ENCODE data around the gene HLA-G.
A peak's percentile ranks its signal among the peaks of the same experiment; 100 is the strongest.

Gene HLA-G

DNA sequence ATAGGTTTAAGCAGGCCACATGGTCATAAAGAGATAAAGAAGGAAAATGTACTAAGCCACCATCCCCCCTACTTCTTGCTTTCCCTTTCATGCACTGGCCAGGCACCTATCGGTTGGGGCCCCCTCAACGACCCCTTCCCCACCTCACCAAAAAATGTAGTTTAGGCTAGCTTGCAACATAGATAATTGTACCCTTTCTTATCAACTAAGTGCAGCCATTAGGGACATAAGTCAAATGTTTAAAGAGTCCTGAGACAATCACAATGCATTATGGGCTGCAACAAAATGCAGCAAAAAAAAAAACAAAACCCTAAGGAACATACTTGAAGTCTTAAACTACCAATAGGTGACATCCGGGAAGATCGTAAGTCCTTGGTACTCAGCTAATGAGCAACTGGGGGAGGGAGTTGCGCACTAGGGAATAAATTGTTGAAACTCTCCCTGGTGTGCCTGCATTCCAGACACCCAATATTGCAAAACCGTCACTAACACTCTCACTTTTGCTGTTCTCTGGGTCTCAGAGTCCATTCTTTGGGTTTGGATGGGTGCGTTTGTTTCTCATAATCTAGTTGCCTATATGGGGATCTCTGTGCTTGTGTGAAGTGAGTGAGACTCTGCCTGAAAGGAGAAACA is 12.4 kb upstream of the HLA-G start:
- DNase-seq (ENCODE audit: low read depth in 1 of 2, low spot score in 1 of 2), result no peak

DNA sequence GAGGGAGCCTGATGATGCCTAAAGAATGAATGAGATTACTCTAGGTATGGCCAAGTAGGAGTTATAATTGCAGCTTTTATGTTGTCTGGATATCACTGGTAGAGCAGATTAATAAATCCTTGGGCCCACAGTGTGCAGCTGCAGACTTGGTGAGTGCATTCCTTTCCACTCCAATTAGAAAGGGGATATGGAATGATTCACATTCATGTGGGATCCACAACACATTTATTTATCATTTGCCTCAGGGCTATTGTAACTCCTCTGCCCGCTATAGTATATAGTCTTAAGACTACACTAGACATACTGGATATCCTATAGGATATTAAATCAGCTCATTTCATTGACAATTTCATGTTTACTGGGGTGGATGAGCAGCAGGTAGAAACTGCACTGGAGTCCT is 11.6 kb upstream of the HLA-G start:
- DNase-seq (ENCODE audit: low read depth in 1 of 2, low spot score in 1 of 2), result no peak

DNA sequence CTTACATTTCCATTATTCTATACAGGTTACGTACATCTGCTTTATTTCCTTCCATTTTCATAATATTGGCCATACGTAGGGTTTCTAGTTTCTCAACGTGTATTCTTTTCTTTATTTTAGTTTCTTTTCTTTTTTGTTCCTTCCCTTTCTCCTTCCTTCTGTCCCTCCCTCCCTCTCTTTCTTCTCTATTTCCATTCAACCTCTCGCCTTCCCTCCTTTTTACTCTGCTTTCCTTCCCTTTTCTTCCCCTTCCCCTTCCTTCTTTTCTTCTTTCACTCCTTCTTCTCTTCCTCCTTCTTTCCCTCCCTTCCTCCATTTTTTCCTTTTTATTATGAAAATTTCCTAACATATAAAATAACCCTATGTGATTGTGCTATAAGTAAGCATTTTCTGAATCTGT is 8.7 kb upstream of the HLA-G start:
- no peak for DNase-seq (ENCODE audit: low read depth in 1 of 2, low spot score in 1 of 2)

DNA sequence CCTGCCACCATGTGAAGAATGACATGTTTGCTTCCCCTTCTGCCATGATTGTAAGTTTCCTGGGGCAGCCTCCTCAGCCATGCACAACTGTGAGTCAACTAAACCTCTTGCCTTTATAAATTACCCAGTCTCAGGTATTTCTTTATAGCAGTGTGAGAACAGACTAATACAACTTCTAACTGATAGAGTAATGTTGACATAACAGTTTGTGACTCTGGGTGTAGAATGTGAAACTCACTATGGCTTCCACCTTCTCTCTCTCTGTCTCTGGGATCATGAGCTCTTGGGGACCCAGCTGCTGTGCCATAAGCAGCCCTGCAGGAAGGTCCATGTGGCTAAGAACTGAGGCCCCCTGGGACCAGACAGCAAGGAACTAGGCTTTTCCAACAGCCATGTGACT is 3.5 kb upstream of the HLA-G start:
- DNase-seq (ENCODE audit: low read depth in 1 of 2, low spot score in 1 of 2), result no peak

DNA sequence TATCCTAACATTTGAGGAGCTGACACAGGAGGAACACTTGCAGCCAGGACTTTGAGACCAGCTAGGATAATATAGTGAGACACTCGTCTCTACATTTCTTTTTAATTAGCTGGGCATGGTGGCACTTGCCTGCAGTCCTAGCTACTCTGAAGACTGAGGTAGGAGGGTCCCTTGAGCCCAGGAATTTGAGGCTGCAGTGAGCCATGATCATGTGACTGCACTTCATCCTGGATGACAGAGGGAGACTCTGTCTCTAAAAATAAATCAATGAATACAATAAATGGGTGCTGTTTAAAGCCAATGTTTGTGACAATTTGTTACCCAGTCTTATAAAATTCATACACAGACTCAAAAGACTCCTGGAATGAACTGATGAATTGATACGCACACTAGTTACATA is 1.8 kb upstream of the HLA-G start:
- no peak for DNase-seq (ENCODE audit: low read depth in 1 of 2, low spot score in 1 of 2)

DNA sequence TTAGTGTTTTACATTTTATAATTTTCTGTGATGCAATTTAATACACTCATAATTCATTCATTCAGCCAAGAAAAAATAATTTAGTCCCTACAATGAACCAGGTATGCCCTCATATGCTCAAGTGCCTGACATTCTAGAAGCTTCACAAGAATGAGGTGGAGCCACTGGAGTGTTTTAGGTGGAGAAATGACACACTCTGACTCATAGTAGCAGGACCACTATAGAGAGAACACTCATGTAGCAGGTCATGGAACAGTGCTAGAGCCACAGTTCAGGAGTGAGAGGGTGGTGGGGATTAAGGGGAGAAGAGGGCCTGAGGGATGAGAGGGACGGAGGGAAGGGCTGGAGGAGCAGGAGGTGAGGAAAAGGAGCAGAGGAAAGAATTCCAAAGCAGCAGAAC is 1.4 kb upstream of the HLA-G start:
- DNase-seq (ENCODE audit: low read depth in 1 of 2, low spot score in 1 of 2), result no peak

DNA sequence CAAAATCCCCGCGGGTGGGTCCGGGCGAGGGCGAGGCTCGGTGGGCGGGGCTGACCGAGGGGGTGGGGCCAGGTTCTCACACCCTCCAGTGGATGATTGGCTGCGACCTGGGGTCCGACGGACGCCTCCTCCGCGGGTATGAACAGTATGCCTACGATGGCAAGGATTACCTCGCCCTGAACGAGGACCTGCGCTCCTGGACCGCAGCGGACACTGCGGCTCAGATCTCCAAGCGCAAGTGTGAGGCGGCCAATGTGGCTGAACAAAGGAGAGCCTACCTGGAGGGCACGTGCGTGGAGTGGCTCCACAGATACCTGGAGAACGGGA is 809 bp downstream of the HLA-G start:
- no peak for DNase-seq (ENCODE audit: low read depth in 1 of 2, low spot score in 1 of 2)

DNA sequence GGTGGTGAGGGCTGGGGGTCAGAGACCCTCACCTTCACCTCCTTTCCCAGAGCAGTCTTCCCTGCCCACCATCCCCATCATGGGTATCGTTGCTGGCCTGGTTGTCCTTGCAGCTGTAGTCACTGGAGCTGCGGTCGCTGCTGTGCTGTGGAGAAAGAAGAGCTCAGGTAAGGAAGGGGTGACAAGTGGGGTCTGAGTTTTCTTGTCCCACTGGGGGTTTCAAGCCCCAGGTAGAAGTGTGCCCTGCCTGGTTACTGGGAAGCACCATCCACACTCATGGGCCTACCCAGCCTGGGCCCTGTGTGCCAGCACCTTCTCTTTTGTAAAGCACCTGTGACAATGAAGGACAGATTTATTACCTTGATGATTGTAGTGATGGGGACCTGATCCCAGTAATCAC is 2.1 kb downstream of the HLA-G start:
- no peak for DNase-seq (ENCODE audit: low read depth in 1 of 2, low spot score in 1 of 2)

DNA sequence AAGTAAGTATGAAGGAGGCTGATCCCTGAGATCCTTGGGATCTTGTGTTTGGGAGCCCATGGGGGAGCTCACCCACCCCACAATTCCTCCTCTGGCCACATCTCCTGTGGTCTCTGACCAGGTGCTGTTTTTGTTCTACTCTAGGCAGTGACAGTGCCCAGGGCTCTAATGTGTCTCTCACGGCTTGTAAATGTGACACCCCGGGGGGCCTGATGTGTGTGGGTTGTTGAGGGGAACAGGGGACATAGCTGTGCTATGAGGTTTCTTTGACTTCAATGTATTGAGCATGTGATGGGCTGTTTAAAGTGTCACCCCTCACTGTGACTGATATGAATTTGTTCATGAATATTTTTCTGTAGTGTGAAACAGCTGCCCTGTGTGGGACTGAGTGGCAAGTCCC is 2.8 kb downstream of the HLA-G start:
- DNase-seq (ENCODE audit: low read depth in 1 of 2, low spot score in 1 of 2), result no peak

DNA sequence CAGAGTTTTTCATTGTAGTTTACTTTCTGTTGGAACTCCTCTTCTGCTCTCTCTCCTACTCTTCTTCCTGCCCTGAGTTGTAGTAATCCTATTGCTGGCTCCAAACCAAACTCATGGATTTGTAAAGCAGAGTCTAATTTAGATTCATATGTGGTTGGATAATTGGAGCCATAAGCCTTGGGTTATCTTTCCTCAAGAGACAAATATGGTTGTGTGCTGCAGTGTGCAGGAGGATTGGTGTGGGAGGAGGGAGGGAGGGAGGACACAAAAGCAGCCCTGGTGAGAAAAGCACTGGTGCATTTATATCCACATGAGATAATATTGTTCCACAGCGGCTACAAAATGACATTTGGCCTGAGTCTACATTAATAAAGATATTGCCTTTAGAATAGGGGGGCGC is 4.2 kb downstream of the HLA-G start:
- no peak for DNase-seq (ENCODE audit: low read depth in 1 of 2, low spot score in 1 of 2)

DNA sequence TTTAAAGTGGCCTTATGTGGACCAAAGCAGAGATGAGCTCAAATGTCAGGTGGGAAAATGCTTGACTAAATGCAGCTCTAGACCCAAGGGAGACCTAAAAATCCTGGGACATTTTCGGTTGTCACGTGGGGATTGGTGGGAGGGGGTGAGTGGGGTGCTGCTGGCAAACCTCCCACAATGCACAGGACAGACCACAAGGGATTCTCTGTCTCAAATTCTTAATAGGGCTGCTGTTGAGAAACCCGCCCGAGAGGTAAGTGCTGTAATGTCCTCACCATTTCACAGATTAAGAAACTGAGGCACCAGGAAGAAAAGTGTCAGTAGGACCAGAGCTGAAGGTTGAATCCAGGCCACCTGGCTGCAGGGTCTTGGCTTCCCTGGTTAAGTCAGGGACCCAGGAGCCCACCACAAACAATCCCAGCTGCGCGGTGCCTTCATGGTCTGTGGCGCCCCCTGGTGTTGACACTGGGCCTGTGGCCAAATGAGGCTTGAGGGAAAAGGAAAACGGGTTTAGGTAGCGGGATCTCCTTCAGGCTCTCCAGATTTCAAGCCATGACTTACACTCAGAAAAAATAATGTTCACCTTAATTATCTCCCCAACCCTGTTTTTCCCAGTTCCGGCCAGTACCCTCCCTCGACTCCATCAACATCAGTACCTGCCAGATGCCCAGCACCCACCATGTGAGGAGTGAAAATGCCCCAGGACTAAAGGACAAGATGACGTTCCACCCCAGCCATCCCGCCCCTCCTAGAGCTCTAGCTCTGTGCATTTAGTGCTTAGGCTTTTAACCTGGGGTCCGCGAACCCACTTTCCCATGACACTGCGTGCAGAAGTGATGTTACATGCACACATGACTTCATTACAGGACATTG is 7.2 kb downstream of the HLA-G start:
- DNase-seq (ENCODE audit: low read depth in 1 of 2, low spot score in 1 of 2), result peak in 1 of 2 donors; percentile 22

DNA sequence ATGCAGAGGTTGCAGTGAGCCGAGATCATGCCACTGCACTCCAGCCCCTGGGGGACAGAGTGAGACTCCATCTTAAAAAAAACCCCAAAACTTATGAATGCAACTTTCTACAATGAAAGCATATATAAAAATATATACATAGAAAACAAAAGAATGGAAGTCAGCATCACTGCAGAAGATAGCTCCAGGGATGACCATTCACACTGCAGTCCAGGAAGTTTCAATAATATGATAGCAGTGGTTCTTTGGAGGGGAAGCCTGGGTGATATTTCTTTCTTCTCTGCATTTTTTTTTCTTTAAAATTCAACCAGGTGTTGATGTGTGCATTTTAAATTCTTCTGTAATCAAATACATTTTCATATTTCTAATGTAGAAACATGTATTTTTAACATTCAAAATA is 12.3 kb downstream of the HLA-G start:
- DNase-seq (ENCODE audit: low read depth in 1 of 2, low spot score in 1 of 2), result no peak

DNA sequence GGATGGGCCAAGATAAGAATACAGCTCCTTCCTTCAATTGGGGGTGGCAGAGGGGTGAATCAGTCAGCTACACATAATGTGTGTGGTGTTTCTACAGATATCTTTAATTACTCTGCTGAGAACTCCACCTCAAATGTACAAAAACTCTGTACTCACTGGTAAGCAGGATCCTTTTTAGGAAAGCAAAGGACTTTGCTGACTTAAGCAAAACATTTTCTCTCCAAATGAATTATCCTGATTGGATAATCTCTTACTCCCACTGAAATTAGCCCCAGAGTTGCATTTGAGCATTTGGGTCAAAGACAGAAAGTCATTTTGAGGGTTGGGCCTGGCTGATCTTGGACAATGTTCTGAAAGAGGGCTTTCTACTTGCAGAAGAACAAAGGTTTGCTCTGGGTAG is 13.4 kb downstream of the HLA-G start:
- no peak for DNase-seq (ENCODE audit: low read depth in 1 of 2, low spot score in 1 of 2)

DNA sequence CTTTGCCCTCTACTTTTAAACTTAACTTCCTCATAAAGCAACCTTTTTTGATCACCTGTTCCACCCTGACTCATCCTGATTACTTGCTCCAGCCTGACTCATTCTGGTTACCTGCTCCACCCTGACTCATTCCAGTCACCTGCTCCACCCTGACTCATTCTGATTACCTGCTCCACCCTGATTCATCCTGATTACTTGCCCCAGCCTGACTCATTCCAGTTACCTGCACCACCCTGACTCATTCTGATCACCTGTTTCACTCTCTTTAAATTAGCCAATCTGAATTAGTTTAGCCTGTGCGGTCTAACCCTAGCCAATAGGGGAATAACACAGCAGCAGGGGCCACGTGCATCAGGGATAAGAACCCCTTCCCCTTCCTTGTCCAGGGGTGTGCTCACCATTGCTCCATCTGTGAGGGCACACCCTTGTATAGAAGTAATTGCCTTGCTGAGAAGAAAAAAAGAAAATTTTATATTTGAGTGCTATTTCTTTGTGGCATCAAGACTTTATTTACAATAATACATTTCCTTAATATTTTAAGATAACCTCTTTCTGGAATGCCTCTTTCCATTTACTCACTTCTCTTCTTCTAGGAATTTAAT is 17.9 kb downstream of the HLA-G start:
- peak in 1 of 2 donors; percentile 19 for DNase-seq (ENCODE audit: low read depth in 1 of 2, low spot score in 1 of 2)

DNA sequence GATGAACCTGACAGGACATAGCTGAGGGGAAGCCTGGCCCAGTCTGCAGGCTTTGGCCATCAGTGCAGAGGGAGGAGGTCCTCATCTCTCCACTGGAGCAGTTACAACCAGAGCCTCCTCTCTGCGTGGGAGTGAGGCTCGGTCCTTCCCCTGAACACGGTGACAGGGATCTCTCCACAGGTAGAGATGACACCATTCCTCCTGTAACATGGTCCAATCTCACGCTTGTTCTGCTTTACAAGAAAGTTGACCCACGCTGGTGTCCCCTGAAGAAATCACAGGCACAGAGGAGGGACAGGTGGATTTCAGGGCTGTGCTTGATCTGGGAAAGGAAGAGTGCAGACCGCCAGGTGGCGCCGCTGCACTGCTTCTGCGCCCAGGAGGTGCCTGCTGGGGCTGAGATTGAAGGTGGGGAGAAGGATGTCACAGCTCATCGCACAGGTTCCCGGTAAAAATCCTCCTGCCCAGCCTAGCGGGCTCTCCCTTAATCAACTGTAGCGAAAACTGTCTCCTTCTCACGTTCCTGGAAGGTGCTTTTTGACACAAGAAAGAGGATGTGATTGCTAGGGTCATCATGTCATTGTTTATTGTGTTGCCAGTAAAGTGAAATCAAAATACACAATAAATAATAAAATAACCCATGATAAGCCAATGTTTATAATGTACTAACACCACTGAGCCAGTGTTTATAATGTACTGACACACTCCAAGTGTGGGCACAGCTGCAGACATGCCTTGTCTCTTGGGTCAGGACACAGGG is 20.4 kb downstream of the HLA-G start:
- DNase-seq (ENCODE audit: low read depth in 1 of 2, low spot score in 1 of 2), result peak; percentile 74 to 79

DNA sequence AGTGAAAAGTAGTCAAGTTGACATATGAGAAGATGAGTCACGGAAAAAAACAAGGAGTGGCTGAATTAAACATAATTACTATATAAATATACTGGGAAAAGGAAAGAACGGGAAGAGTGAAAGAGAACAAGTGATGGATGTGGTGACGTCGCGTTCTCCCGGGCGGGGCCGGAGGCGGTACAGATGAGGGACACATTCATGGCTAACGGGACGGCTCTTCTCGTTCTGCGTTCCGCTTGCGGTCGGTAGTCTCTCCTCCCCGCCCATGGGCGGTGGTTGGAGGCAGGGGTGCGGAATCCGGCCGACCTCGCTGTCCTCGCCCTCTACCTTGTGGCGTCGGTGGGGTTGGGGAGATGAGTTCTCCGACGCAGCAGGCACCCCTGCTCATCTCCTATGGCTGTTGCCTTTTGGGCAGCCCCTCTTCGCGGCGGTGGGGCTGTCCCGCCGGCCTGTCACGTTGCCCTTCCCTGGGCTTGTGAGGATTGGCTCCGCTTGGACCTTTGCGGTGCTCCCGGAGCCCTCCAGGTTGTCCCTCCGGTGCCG is 22.5 kb downstream of the HLA-G start:
- no peak for DNase-seq (ENCODE audit: low read depth in 1 of 2, low spot score in 1 of 2)

DNA sequence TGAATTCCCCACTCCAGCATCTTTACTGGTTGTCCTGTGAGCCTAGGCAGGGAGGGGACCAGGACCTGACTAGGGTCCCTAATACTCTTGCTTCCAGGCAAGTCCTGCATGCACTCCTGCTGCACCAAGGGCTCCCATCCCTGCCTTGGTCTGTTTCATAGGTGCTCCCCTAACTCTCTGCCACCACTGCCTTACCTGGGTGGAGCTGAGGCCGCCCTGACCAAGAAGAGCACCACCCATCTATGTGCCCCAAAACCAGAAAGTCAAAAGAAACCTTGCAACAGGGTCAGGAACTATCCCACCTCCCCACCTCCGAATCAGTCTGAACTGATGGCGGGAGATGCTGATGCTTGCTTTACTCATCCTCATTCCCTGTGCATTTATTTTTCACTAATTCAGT is 23.6 kb downstream of the HLA-G start:
- DNase-seq (ENCODE audit: low read depth in 1 of 2, low spot score in 1 of 2), result no peak

DNA sequence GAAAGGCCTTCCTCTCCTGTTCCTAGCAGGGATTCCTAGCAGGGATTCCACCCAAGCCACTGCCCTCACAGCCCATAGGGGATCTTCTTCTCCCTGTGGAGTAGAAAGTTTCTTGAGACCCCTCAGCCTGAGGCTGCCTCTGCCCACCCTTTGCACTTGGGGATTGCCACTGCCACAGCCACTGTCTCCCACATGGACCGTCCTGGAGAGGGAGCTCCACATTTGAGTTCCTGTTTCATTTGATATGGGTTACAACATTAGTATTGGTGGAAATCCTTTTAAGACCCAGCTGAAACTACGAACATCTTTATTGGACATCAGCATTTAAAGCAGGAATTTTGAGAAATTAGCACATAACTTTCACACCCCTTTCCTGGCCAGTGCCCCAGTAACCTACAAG is 25.6 kb downstream of the HLA-G start:
- no peak for DNase-seq (ENCODE audit: low read depth in 1 of 2, low spot score in 1 of 2)

DNA sequence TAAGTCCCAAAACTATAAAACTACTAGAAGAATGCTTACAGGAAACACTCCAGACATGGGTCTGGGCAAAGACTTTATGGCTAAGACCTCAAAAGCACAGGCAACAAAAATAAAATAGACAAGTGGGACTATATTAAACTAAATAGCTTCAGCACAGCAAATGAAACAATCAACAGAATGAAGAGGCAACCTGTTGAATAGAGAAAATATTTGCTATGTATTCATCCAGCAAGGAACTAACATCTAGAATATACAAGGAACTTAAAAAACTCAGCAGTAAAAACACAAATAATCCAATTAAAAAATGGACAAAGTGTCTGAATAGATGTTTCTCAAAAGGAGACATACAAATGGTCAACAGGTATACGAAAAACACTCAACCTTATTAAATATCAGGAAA is 30.4 kb downstream of the HLA-G start:
- DNase-seq (ENCODE audit: low read depth in 1 of 2, low spot score in 1 of 2), result no peak

DNA sequence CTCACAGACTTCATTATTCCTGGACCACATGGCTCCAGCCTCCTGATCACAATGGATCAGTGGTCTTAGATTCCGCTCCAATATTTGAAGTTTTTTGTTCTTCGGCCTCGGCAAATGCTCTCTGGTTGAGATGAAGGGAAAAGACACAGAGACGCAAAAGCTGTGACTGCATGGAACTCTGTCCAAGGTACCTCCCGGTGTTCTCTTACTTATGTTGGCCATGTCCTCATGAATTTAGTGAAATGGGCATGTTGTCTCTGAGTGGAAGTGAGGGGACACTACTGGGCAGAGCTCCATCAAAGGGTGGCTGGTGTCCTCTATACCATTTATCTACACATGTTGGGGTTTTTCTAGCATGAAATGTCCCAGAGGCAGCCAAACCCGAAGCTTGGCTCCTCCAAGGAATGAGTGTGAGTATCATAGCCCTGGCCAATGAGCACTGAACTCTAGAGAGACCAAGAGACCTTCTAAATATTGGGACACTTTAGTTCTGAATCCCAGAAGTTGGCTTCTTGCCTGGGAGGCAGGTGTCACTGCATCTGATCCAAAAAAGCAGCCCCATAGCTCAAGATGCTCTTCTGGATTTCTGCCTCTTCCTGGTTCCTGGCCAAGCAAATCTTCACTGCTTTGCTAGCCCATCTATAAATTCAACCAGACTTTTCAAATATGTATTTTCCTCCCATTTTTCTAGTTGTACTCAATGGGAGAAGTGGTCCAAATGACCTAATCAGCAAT is 34.1 kb downstream of the HLA-G start:
- DNase-seq (ENCODE audit: low read depth in 1 of 2, low spot score in 1 of 2), result no peak

Data from activated T-helper 1 cell treated with anti-CD3 and anti-CD28 coated beads, Interleukin-2, amount 50 U/mL, for 16 hours (primary cell).